DMS 273 (cell line): ENCODE results near the gene SH3BP4.
A peak's percentile ranks its signal among the peaks of the same experiment; 100 is the strongest.

ENCODE experiments used
- DNase-seq: peaks from one replicate; lab custom pipeline; 2025; ENCODE audit not compliant: unreplicated experiment; lab: John Stamatoyannopoulos, UW

The SH3BP4 gene

DNA sequence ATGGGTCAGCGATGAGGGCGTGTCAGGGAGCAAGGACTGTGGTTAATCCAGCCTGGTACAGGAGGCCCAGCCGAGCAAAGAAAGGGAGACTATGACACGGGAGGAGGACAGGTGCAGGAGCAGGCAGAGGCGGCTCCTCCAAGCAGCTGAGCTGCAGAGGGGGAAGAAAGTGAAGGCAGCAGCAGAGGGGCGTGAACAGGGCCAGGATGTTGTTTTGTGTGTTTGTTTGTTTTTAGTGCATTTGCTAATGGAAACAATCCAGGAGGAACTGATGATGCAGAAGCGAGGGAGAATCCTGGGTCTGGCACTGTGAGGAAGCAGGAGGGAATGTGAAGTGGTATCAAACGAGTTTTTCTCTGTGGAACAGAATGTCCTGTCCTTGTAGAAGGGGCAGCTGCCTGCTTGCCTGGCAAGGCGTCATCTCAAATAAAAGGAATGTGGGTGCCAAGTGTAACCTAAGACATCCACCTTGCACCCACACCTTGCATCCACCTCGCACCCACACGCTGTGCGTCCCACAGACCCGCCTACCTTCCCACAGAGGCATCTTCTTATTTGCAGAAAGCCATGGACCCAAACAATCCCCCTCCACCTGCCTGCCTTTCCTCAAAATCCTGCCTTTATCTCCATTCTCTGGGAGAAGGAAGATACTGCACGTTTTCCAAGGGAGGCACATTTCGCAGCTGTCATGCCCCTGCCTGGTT is 134.8 kb downstream of the SH3BP4 start:
- DNase-seq: no peak

DNA sequence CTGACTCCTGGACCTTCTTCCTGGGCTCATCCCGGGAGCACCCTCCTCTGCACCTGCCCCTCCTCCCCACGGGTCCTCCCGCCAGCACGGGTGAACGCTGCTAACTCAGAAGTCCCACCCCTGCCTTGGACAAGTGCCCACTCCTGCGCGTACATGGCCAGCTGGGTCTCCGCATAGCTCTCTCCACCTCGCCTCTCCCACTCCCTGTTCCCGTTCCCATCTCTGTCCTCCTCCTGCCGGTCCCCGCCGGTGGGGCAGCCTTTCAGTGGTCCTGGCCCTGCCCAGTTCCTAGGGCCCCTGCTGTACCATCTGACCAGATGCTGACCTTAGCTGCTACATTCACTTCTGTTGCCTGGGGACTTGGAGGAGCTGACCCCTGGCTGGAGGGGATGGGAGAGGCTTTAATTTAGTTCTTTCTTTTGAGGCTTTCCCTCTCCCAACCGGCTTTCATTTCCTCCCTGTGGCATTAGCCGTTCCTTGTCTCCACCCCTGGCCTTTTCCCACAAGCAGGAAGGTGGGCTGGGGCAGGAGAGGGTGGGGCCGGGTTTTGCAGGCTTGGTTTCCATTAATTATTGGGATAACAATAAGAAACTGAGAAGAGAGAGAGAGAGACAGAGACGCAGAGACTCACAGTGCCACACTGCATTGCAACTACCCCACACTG is 136.1 kb downstream of the SH3BP4 start:
- peak; percentile 8 for DNase-seq

DNA sequence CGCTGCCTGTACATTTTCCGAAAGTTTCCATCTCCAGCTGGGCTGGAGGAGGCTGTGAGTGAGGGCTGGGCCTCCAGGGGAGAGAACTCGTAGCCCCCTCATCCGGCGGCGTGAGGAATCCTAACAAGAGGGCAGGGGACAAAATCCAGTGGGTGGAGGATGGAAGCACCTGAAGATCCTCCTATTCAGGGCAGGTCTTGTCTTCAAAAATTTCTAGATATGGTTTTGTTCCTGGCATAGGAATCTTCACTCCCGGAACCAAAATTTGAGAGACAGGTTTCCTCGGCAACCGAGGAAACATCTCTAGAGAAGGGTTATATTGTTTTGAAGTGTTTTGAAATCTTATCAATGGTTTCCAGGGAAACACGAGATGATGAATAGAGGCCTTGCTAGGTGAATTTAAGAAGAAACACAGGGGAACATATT is 136.7 kb downstream of the SH3BP4 start:
- DNase-seq: no peak

DNA sequence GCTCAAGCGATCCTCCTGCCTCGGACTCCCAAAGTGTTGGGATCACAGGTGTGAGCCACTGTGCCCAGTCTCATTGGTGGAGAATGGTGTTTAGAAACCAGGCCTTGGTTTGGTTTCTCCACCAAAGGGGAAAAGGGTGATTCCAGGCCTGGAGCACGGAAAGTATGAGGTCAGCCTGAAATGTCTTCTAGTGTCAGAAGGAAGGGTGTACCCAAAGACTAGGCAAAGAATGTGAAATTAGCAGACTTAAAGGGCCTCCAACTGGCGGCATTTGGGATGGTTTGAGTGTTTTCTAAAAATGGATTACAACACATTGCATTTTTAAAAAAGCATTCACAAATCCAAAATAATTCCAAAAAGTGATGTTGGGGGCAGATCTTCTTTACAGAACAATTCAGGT is 139.6 kb downstream of the SH3BP4 start:
- no peak for DNase-seq

DNA sequence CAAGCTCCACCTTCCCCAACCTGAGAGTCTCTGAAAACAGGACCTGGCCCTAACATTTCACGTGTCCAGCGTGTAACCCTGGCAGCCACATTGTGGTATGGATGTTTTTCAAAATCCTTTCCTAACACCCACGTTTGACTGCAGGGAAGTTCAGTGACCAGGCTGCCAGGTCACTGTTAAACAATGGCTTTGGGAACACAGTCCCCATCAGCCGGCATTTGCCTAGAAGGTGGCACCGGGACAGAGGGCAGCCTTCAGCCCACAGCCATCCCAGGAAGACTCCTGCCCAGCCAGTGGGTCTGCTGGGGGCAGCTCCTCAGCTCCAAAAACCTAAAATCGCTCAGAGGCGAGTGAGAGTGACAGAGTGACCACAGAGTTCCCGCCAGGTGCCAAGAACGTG is 140.2 kb downstream of the SH3BP4 start:
- no peak for DNase-seq

DNA sequence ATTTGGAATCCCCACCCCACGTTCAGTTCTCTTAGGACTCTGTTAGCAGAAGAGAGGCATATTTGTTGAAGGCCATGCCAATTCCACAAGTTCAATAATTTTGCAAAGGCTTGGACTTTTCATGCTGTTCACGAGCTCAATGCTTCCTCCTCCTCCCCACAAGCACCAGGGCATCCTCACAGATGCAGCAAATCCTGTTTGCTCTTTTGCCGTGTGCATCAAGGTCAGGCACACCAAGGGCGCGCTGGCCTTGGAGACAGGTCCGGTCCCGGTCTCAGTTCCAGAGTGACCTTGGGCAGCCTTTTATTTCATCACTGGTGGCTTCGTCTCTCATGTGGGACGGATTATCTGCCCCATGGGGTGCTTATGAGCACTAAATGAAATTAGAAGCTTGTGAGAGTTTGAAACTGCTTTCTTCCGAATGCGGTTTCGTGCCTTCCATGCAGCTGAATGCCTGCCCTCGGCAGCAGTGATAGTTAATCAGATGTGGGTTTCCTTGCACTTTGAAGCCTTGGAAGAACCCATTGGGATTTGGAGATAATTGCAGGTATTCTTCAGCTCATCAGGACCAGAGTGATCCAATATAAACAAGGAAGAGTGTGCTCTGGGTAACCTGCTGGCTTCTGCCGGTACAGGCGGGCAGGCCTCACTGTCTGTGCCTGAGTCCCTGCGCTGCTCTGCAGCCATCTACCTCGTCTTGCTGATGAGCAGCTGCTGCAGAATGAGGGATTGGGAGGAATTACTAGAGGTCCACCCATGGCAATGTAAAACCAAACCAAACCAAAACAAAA is 140.8 kb downstream of the SH3BP4 start:
- DNase-seq: no peak

DNA sequence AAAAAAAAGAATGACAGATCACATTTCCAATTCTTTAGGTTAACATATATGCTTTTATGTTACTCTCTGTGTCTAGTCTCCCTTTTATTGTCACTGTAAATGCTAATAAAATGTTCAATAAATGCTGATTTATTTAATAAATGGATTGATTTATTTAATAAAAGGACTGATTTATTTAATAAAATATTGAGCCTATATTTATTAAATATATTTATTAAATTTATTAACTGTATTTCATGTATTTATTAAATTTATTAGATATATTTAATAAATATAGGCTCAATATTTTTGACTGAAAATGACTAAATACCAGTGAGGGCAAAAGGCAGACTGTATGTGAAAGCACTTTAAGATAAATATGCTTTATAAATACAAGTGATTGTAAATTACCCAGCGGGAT is 142.6 kb downstream of the SH3BP4 start:
- DNase-seq: no peak

DNA sequence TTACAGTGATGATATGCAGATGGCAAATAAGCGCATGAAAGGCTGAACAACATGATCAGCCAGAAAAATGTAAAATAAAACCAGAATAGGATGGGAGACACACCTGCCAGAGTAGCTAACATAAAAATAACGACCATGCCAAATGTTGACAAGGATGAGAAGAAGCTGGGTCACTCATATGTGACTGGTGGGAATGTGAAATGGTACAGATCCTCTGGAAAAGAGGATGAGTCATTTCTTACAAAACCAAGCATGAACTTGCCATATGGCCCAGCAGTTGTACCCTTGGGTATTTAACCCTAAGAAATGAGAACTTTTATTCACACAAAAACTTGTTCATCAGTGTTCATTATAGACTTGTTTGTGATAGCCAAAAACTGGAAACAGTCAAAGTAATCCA is 143.8 kb downstream of the SH3BP4 start:
- DNase-seq: peak; percentile 11

DNA sequence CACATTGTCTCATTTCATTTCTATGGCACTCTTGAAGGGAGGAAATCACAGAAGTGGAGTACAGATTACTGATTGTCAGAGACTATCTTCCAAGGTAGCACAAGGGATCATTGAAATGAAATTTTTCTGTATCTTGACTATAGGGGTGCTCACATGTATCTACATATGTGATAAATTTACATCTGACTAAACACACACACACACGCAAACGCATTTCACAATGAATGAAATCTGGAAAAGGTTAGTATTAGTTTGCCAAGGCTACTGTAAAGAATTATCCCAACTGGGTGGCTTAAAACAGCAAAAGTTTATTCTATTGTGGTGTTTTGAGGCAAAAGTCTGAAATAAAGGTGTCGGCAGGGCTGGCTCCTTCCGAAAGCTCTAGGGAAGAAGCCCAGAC is 144.6 kb downstream of the SH3BP4 start:
- DNase-seq: no peak

DNA sequence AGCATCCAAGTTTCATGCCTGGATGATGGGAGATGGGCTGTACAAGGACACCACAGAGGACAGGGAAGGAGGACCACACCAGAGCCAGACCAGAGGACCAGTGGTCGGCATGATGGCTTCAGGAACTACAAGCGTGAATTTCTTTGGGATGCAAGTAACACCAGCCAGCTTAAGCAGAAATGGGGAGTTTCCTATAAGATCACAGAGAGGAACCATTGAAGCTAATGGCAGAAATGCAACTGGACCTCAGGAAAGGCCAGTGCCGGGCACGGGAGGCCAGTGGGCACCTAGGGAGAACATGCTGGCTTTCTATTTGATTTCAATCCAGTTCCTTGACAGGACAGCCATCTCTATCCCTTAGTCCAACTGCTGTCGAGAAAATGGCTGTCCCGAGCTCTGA is 145.4 kb downstream of the SH3BP4 start:
- DNase-seq: no peak

DNA sequence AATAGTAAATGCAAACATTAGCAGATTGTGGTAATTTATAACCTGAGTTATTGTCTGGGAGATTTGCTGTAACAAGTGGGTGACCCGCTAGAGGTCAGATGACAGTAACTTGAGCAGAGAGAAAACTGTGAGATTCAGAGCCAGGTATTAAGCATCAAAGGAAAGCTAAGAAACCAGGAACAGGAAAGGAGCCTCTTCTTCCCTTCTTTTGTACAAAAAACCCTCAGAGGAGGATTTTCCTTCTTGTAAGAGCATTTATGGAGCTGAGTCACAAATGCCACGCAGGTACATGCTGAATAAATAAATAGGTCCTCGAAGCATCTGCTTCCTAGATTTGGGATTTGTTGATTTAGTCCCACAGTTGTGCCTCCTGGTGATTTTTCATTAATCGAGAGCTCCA is 146.5 kb downstream of the SH3BP4 start:
- peak; percentile 10 for DNase-seq

DNA sequence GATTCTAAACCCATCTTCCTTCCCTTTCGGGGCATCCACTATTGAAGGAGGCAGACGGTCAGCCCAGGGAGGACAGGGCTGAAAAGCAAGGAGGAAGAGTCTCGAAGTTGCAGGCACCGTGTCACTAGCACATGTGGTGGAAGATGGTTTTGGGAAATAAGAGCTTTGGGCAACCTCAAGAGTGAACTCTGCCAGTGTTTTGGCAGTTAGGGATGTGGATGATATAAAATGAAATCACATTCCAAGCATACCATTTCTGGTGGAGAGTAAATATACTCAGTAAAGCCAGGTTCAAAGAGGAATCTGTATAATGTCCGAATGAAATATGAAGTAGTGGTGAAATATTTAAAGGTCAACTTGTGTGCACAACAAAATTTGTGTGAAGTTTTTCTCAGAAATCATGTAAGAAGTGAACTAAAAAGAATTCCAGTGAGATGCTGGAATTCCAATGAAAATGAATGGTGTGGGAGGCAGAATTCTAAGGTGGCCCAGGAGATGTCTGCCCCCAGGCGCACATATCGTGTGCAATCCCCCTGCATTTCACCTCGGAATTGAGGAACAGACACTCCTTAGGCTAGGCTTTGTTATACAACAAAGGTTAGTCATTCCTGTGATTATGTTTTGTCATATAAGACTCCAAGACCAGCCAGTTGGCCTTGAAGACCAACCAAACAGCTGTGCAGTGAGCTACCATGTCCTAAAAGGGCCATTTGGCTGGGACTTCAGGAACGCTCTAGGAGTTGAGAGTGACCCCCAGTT is 147.1 kb downstream of the SH3BP4 start:
- no peak for DNase-seq

DNA sequence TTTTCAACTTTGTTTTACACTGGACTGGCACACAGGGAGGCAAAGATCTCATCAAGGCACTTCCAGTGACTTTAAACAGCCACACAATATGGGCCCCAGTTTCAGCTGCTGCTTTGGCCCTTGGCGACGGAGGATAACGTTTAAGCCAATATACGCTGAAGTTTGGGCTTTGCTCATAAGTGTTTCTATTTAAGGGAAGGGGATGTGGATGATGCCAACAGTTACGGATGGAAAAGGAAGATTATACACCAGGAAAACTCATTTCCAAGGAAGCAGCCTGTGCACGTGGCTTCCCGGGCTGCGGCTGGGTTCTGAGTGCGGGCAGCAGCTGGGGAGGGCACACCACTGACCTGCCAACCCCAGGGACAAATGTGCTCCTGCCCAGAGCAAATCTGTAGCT is 151.1 kb downstream of the SH3BP4 start:
- no peak for DNase-seq
